OCI-LY7 (cell line): Measurements from ENCODE around the gene IMMP2L. TPM values are rescaled to one million over a fixed set of nuclear protein-coding genes. Genes with fewer than 3 reads are reported as not detected.
"Not testable (repeated sequence)": the region's sequence is repeated elsewhere in the genome, so short reads cannot be mapped to it uniquely, and the experiment has no call there.

Source experiments
- BruUV-seq: library from RNA; stranded (reverse); fragments of 400-500 nt; replicated peaks from 2 replicates; lab custom pipeline; 2021; lab: Mats Ljungman, UMichigan
- CTCF ChIA-PET: fragments of 300-600 bp; sonication (Branson Sonifier 250); formaldehyde crosslinking; loops from one replicate; lab custom pipeline; 2022; ENCODE audit warnings: antibody characterized with exemption; ENCODE audit not compliant: unreplicated experiment; lab: Charles Lee
- POLR2A ChIA-PET: fragments of 300-600 bp; sonication (Branson Sonifier 250); formaldehyde crosslinking; loops from one replicate; lab custom pipeline; 2022; ENCODE audit warnings: antibody characterized with exemption; lab: Charles Lee
- DNase-seq: peaks from one replicate; pipeline ENCODE4 v3.0.0-alpha.2; 2015; ENCODE audit warnings: low spot score
- H2AFZ ChIP-seq: fragments of 200-600 bp; sonication (generic), shearing (Covaris generic); 2 replicates; pipeline ENCODE4 v1.6.1; 2014; ENCODE audit warnings: mild to moderate bottlenecking, antibody characterized with exemption, low read length, moderate library complexity
- H3K27ac ChIP-seq: fragments of 200-600 bp; sonication (generic); 2 replicates; pipeline ENCODE4 v1.5.1; 2014; ENCODE audit warnings: mixed run types, low read depth, mild to moderate bottlenecking, moderate library complexity, low read length, inconsistent platforms; ENCODE audit not compliant: poor library complexity, severe bottlenecking
- H3K36me3 ChIP-seq: fragments of 200-600 bp; sonication (generic); 2 replicates; pipeline ENCODE4 v1.6.1; 2014; ENCODE audit warnings: mild to moderate bottlenecking, antibody characterized with exemption, low read length, moderate library complexity, mixed read lengths; ENCODE audit not compliant: insufficient read depth
- H3K4me1 ChIP-seq: fragments of 200-600 bp; sonication (generic); 2 replicates; pipeline ENCODE4 v1.5.1; 2014; ENCODE audit warnings: mild to moderate bottlenecking, low read length; ENCODE audit not compliant: insufficient read depth, poor library complexity, severe bottlenecking
- H3K4me2 ChIP-seq: fragments of 200-600 bp; sonication (generic); 2 replicates; pipeline ENCODE4 v1.6.1; 2014; ENCODE audit warnings: mild to moderate bottlenecking, low read length
- H3K4me3 ChIP-seq: fragments of 200-600 bp; sonication (generic); 2 replicates; pipeline ENCODE4 v1.5.1; 2014; ENCODE audit warnings: mild to moderate bottlenecking, low read depth, low read length; ENCODE audit not compliant: poor library complexity, severe bottlenecking
- H3K79me2 ChIP-seq: fragments of 200-600 bp; sonication (generic); 2 replicates; pipeline ENCODE4 v1.6.1; 2016; ENCODE audit warnings: low read depth, mild to moderate bottlenecking, low read length, moderate library complexity, mixed read lengths; ENCODE audit not compliant: insufficient read depth
- H3K9me2 ChIP-seq: fragments of 200-600 bp; sonication (generic); 2 replicates; pipeline ENCODE4 v1.6.1; 2016; ENCODE audit warnings: mild to moderate bottlenecking, low read length, mixed read lengths; ENCODE audit not compliant: insufficient read depth
- H3K9me3 ChIP-seq: fragments of 200-600 bp; sonication (generic); 2 replicates; pipeline ENCODE4 v1.6.1; 2014; ENCODE audit warnings: mild to moderate bottlenecking, mixed run types, low read length, mixed read lengths
- H4K20me1 ChIP-seq: fragments of 200-600 bp; sonication (generic); 2 replicates; pipeline ENCODE4 v1.6.1; 2014; ENCODE audit warnings: mild to moderate bottlenecking, antibody characterized with exemption, low read length, moderate library complexity, mixed read lengths; ENCODE audit not compliant: insufficient read depth
- CTCF ChIP-seq: fragments of 200-600 bp; sonication (generic); conservative IDR thresholded peaks from 2 replicates; pipeline ENCODE4 v1.5.1; 2014; ENCODE audit warnings: mild to moderate bottlenecking, antibody characterized with exemption, low read length, moderate library complexity, mixed read lengths
- EZH2phosphoT487 ChIP-seq: fragments of 200-600 bp; sonication (generic); IDR thresholded peaks from 2 replicates; pipeline ENCODE4 v1.6.1; 2018; ENCODE audit warnings: low read depth, borderline replicate concordance, mild to moderate bottlenecking, mixed run types, antibody characterized with exemption, low read length, moderate library complexity, mixed read lengths
- intact Hi-C: fragments of 100-400 bp; cut with micrococcal nuclease; formaldehyde crosslinking; loops from one replicate; pipeline ENCODE4 v1.10.0; 2022; ENCODE audit not compliant: unreplicated experiment
- total RNA-seq, 2 experiments: library from RNA; depleted of rRNA in 1 of 2; stranded (reverse); fragments of >200 nt in 1 of 2; shearing (Covaris generic) in 1 of 2; gene quantifications; 2 replicates each; pipeline ENCODE4 v1.2.3, GENCODE V29; 2014 to 2022

IMMP2L gene
- total RNA-seq, 2 experiments from 2014 or later: 8.0 to 25.4 TPM

GRCh38 chr7:111508387-111508786 lies 53.9 kb downstream of the IMMP2L start:
- no peak overlapping the region for H3K27ac ChIP-seq
- ChIA-PET POLR2A (interaction anchor here (0.7 to 2.6 kb wide), 8 partner anchors 9 to 227 kb away, joined by 3 to 26 read pairs (median 6); no protein-coding TSS in a partner anchor), CTCF (no interaction called here)
- H4K20me1 ChIP-seq: no peaks in the 10 kb centered on the region
- H3K9me3 ChIP-seq: no peaks in the 10 kb centered on the region
- intact Hi-C loops: no loop called here
- BruUV-seq: no TSS peak
- TF ChIP-seq CTCF: no peak
- no peak for TF ChIP-seq EZH2phosphoT487
- H3K9me2 ChIP-seq: no peaks in the 10 kb centered on the region
- no peaks in the 10 kb centered on the region for H3K36me3 ChIP-seq
- H2AFZ ChIP-seq: no peak overlapping the region
- no peak overlapping the region for H3K4me3 ChIP-seq
- no peaks in the 10 kb centered on the region for H3K4me1 ChIP-seq
- H3K4me2 ChIP-seq: no peak overlapping the region
- DNase-seq: no peak
- no peaks in the 10 kb centered on the region for H3K79me2 ChIP-seq

- intact Hi-C loops, POLR2A ChIA-PET, H3K4me3 ChIP-seq, H3K4me2 ChIP-seq, H3K9me3 ChIP-seq, H2AFZ ChIP-seq, H3K27ac ChIP-seq, H3K4me1 ChIP-seq, H3K79me2 ChIP-seq, BruUV-seq, CTCF ChIA-PET, H3K9me2 ChIP-seq, DNase-seq, H3K36me3 ChIP-seq, H4K20me1 ChIP-seq: not testable (repeated sequence)
These were observed 56.9 kb downstream of the IMMP2L start for GRCh38 chr7:111505422-111505821.

- H3K4me1 ChIP-seq, intact Hi-C loops, H3K9me2 ChIP-seq, H3K4me2 ChIP-seq, POLR2A ChIA-PET, H4K20me1 ChIP-seq, H3K79me2 ChIP-seq, H3K27ac ChIP-seq, CTCF ChIA-PET, DNase-seq, H2AFZ ChIP-seq, H3K4me3 ChIP-seq, H3K36me3 ChIP-seq, BruUV-seq, H3K9me3 ChIP-seq: not testable (repeated sequence)
These were observed 60.5 kb downstream of the IMMP2L start for GRCh38 chr7:111501799-111502198.

- H3K9me2 ChIP-seq: no peaks in the 10 kb centered on the region
- TF ChIP-seq EZH2phosphoT487 (no peak), CTCF (no peak)
- DNase-seq: no peak
- no peaks in the 10 kb centered on the region for H3K36me3 ChIP-seq
- no peak overlapping the region for H2AFZ ChIP-seq
- no peaks in the 10 kb centered on the region for H4K20me1 ChIP-seq
- no peak overlapping the region for H3K4me3 ChIP-seq
- no TSS peak for BruUV-seq
- intact Hi-C loops: no loop called here
- H3K79me2 ChIP-seq: no peaks in the 10 kb centered on the region
- POLR2A ChIA-PET: interaction anchor here (0.6 to 3.9 kb wide), 7 partner anchors 8 to 368 kb away, joined by 3 to 26 read pairs (median 5); no protein-coding TSS in a partner anchor
- H3K27ac ChIP-seq: no peak overlapping the region
- H3K4me2 ChIP-seq: no peak overlapping the region
- H3K4me1 ChIP-seq: no peaks in the 10 kb centered on the region
- H3K9me3 ChIP-seq: no peaks in the 10 kb centered on the region
- CTCF ChIA-PET: no interaction called here
These were observed 63.3 kb downstream of the IMMP2L start for GRCh38 chr7:111499027-111499426.
